H1 (cell line): ENCODE results near the gene ZNF609. TPM values are rescaled to one million over a fixed set of nuclear protein-coding genes. Genes with fewer than 3 reads are reported as not detected.

Source experiments
- CTCF ChIA-PET: fragments of 300-600 bp; sonication (Branson Sonifier 250); formaldehyde crosslinking; loops from one replicate; lab custom pipeline; 2021; ENCODE audit not compliant: partially characterized antibody; lab: Charles Lee
- POLR2A ChIA-PET: fragments of 300-600 bp; sonication (Branson Sonifier 250); formaldehyde crosslinking; loops from one replicate; lab custom pipeline; 2021; ENCODE audit warnings: inconsistent platforms; ENCODE audit not compliant: partially characterized antibody; lab: Charles Lee
- DNase-seq, 2 experiments: peaks; one replicate each; pipeline versions ENCODE4 v3.0.0 to v3.0.0-alpha.2; 2010 to 2022; ENCODE audit warnings: low spot score in 2 of 2, low read depth in 1 of 2, mixed read lengths in 1 of 2
- FAIRE-seq: peaks from 2 replicates; lab custom pipeline; 2011; peaks lifted over from hg19 to GRCh38; lab: Jason Lieb, UNC
- H2AFZ ChIP-seq: 2 replicates; pipeline ENCODE4 v1.8.1; 2012; ENCODE audit warnings: low read length, inconsistent platforms
- H2AK5ac ChIP-seq: 2 replicates; pipeline ENCODE4 v1.6.1; 2013; ENCODE audit warnings: low read depth, low read length
- H2BK120ac ChIP-seq: replicated peaks from 2 replicates; pipeline ENCODE3; 2013; ENCODE audit warnings: low read depth, low read length, inconsistent platforms
- H2BK12ac ChIP-seq: 2 replicates; pipeline ENCODE4 v1.6.1; 2013; ENCODE audit warnings: low read depth, low read length
- H2BK15ac ChIP-seq: 2 replicates; pipeline ENCODE4 v1.6.1; 2013; ENCODE audit warnings: low read length
- H2BK20ac ChIP-seq: 2 replicates; pipeline ENCODE4 v1.6.1; 2013; ENCODE audit warnings: low read length
- H2BK5ac ChIP-seq: 2 replicates; pipeline ENCODE4 v1.6.1; 2013; ENCODE audit warnings: low read depth, low read length
- H3K14ac ChIP-seq: 2 replicates; pipeline ENCODE4 v1.6.1; 2013; ENCODE audit warnings: inconsistent platforms; ENCODE audit not compliant: insufficient read length
- H3K18ac ChIP-seq: 2 replicates; pipeline ENCODE4 v1.6.1; 2013; ENCODE audit warnings: low read length; ENCODE audit errors: extremely low read depth
- H3K23ac ChIP-seq: 2 replicates; pipeline ENCODE4 v1.6.1; 2013; ENCODE audit warnings: inconsistent platforms; ENCODE audit not compliant: insufficient read length
- H3K23me2 ChIP-seq: 2 replicates; pipeline ENCODE4 v1.6.1; 2013; ENCODE audit warnings: low read depth, low read length
- H3K27ac ChIP-seq: 2 replicates; pipeline ENCODE4 v1.6.1; 2011; ENCODE audit warnings: low read depth, low read length, inconsistent platforms
- H3K27me3 ChIP-seq, 4 experiments: replicated peaks in 1 of 4; 1 replicate in 1 of 4; 2 replicates in 3 of 4; pipeline versions ENCODE4 v1.6.1 to v1.8.1; 2011 to 2013; ENCODE audit warnings: low read length in 3 of 4, mild to moderate bottlenecking in 3 of 4, inconsistent platforms in 2 of 4, mixed read lengths in 2 of 4, moderate library complexity in 1 of 4; ENCODE audit not compliant: control insufficient read depth in 3 of 4, insufficient read depth in 3 of 4; ENCODE audit errors: extremely low read depth in 1 of 4
- H3K36me3 ChIP-seq, 4 experiments: 2 replicates each; pipeline versions ENCODE4 v1.6.1 to v1.8.1; 2011 to 2013; ENCODE audit warnings: mild to moderate bottlenecking in 4 of 4, low read length in 3 of 4, moderate library complexity in 2 of 4, control low read depth in 1 of 4, inconsistent platforms in 1 of 4; ENCODE audit not compliant: insufficient read depth in 4 of 4, control insufficient read depth in 2 of 4
- H3K4ac ChIP-seq: replicated peaks from 2 replicates; pipeline ENCODE3; 2013; ENCODE audit warnings: low read length, low read depth, mixed read lengths, inconsistent platforms; ENCODE audit not compliant: insufficient read length
- H3K4me1 ChIP-seq, 4 experiments: replicated peaks in 1 of 4; 1 replicate in 1 of 4; 2 replicates in 3 of 4; pipeline versions ENCODE4 v1.6.1 to v1.8.1; 2011 to 2013; ENCODE audit warnings: low read length in 3 of 4, inconsistent platforms in 2 of 4, mixed read lengths in 1 of 4; ENCODE audit not compliant: insufficient read depth in 4 of 4, control insufficient read depth in 3 of 4
- H3K4me2 ChIP-seq, 2 experiments: 2 replicates each; pipeline versions ENCODE4 v1.6.1 to v1.8.1; 2011 to 2013; ENCODE audit warnings: low read depth in 2 of 2, low read length in 2 of 2, control low read depth in 1 of 2, inconsistent platforms in 1 of 2, mild to moderate bottlenecking in 1 of 2; ENCODE audit not compliant: insufficient read depth in 1 of 2
- H3K4me3 ChIP-seq, 4 experiments: fragments of 200-600, 300-600 bp in 1 of 4; sonication (generic), shearing (Covaris generic), sonication (Bioruptor Twin) in 1 of 4; 2 replicates each; pipeline versions ENCODE4 v1.5.1 to v1.8.1; 2011 to 2016; ENCODE audit warnings: low read length in 4 of 4, low read depth in 3 of 4, control low read depth in 2 of 4, inconsistent platforms in 2 of 4, mild to moderate bottlenecking in 2 of 4, mixed read lengths in 1 of 4, moderate library complexity in 1 of 4; ENCODE audit not compliant: insufficient read depth in 2 of 4; ENCODE audit errors: extremely low read depth in 1 of 4
- H3K56ac ChIP-seq: replicated peaks from 2 replicates; pipeline ENCODE3; 2013; ENCODE audit warnings: low read depth, mild to moderate bottlenecking, mixed read lengths, low read length, inconsistent platforms; ENCODE audit not compliant: insufficient read length
- H3K79me1 ChIP-seq: 2 replicates; pipeline ENCODE4 v1.6.1; 2013; ENCODE audit warnings: low read depth, low read length, control low read depth
- H3K79me2 ChIP-seq, 2 experiments: 2 replicates each; pipeline versions ENCODE4 v1.6.1 to v1.8.1; 2012 to 2013; ENCODE audit warnings: low read length in 2 of 2, mild to moderate bottlenecking in 2 of 2, inconsistent platforms in 1 of 2; ENCODE audit not compliant: insufficient read depth in 2 of 2, control insufficient read depth in 1 of 2
- H3K9ac ChIP-seq, 4 experiments: replicated peaks in 1 of 4; 1 replicate in 1 of 4; 2 replicates in 3 of 4; pipeline versions ENCODE4 v1.6.1 to v1.8.1; 2011 to 2013; ENCODE audit warnings: low read depth in 3 of 4, low read length in 3 of 4, control low read depth in 2 of 4, mild to moderate bottlenecking in 2 of 4, moderate library complexity in 2 of 4, inconsistent platforms in 1 of 4; ENCODE audit errors: extremely low read depth in 1 of 4
- H3K9me3 ChIP-seq, 2 experiments: 2 replicates each; pipeline versions ENCODE4 v1.6.1 to v1.8.1; 2012 to 2013; ENCODE audit warnings: mild to moderate bottlenecking in 2 of 2, moderate library complexity in 2 of 2, control low read depth in 1 of 2, inconsistent platforms in 1 of 2, low read depth in 1 of 2, low read length in 1 of 2, mixed read lengths in 1 of 2; ENCODE audit not compliant: insufficient read depth in 2 of 2
- H4K20me1 ChIP-seq, 2 experiments: replicated peaks in 1 of 2; 2 replicates each; pipeline versions ENCODE3 to v1.8.1; 2011 to 2013; ENCODE audit warnings: inconsistent platforms in 2 of 2, low read length in 2 of 2, mild to moderate bottlenecking in 1 of 2; ENCODE audit not compliant: insufficient read depth in 2 of 2, control insufficient read depth in 1 of 2
- H4K5ac ChIP-seq: 2 replicates; pipeline ENCODE4 v1.6.1; 2013; ENCODE audit warnings: low read length, low read depth, mixed read lengths, inconsistent platforms; ENCODE audit not compliant: insufficient read length
- H4K8ac ChIP-seq: 2 replicates; pipeline ENCODE4 v1.8.0; 2013; ENCODE audit warnings: mild to moderate bottlenecking, moderate library complexity, low read length, inconsistent platforms; ENCODE audit not compliant: insufficient read depth; ENCODE audit errors: extremely low read depth
- H4K91ac ChIP-seq: replicated peaks from 2 replicates; pipeline ENCODE3; 2013; ENCODE audit warnings: low read length, mixed read lengths, inconsistent platforms; ENCODE audit not compliant: insufficient read length
- RFX5 ChIP-seq: IDR thresholded peaks from 2 replicates; pipeline ENCODE4 v1.6.1; 2011; ENCODE audit warnings: low read depth, low read length, improper control_type of control experiment, borderline replicate concordance
- TAF7 ChIP-seq: optimal IDR thresholded peaks from 2 replicates; pipeline ENCODE3; 2011; ENCODE audit warnings: low read depth, mild to moderate bottlenecking, inconsistent platforms, low read length, moderate library complexity, borderline replicate concordance
- WGBS, 2 experiments: shearing (Covaris generic) in 1 of 2; methylation state at CpG; one replicate each; pipeline versions ENCODE4 v1.1.6 to v1.1.7; 2013 to 2015; ENCODE audit warnings: low lambda C conversion rate in 2 of 2, mixed read lengths in 2 of 2, inconsistent platforms in 1 of 2, low coverage in 1 of 2, missing lambda C conversion rate in 1 of 2; ENCODE audit not compliant: insufficient replicate concordance in 2 of 2, insufficient coverage in 1 of 2, insufficient read length in 1 of 2; ENCODE audit errors: extremely low coverage in 1 of 2, missing lambda C conversion rate in 1 of 2; 5-methylcytosine and 5-hydroxymethylcytosine counted together
- polyA plus RNA-seq, 7 experiments: library from polyadenylated mRNA; depleted of rRNA in 3 of 7; stranded (reverse) in 5 of 7; unstranded in 2 of 7; fragments of >200 nt in 5 of 7; fragments of 200-250 nt in 2 of 7; gene quantifications; 1 replicate in 5 of 7; 2 replicates in 1 of 7; 4 replicates in 1 of 7; pipeline versions ENCODE4 v1.2.1 to v1.2.3, GENCODE V29; 2011 to 2013; ENCODE audit warnings: missing spikeins in 2 of 7, mixed read lengths in 2 of 7
- total RNA-seq: library from RNA; stranded (reverse); fragmentation: NEBNext Ultra II Directional; extraction: Animal tissue kit (Norgen Biotek cat#: 25700); gene quantifications from 2 replicates; pipeline ENCODE4 v1.2.1, GENCODE V29; 2021

ZNF609 gene
- total and polyA plus RNA-seq, 2 of the 8 experiments (the other 6 are each of a cell fraction or from before 2014, with no cell fraction given), result 15.5 to 47.8 TPM

- Histone ChIP-seq H3K79me2 (peaks cover 6 to 83% of the 10 kb centered on the region in 2 experiments), H3K79me1 (peaks cover 4% of the 10 kb centered on the region; the same call in 1 of the 2 replicates), H3K4me3 (no peak overlapping the region), H3K23ac (no peak overlapping the region), H4K8ac (no peak overlapping the region), H3K4me1 (peaks cover 0 to 5% (median 2%) of the 10 kb centered on the region in 4 experiments; a peak in 3 of 7 replicates), H3K18ac (no peak overlapping the region), H2BK12ac (no peak overlapping the region), H2BK120ac (no peak overlapping the region), H2BK15ac (no peak overlapping the region), H4K5ac (no peak overlapping the region), H2BK5ac (no peak overlapping the region), H4K20me1 (peaks cover 2% of the 10 kb centered on the region in 2 experiments), H2AK5ac (no peak overlapping the region), H3K9ac (no peak overlapping the region), H3K4me2 (no peak overlapping the region), H3K9me3 (no peaks in the 10 kb centered on the region), H3K27me3 (no peaks in the 10 kb centered on the region), H3K14ac (no peak overlapping the region), H4K91ac (no peak overlapping the region), H2BK20ac (no peak overlapping the region), H3K36me3 (no peaks in the 10 kb centered on the region), H3K56ac (no peak overlapping the region), H2AFZ (no peak overlapping the region), H3K4ac (no peak overlapping the region), H3K23me2 (no peaks in the 10 kb centered on the region; the same call in none of the 2 replicates), H3K27ac (no peak overlapping the region)
- ChIA-PET POLR2A (interaction anchor here (0.8 to 1.5 kb wide), 4 partner anchors 18 to 129 kb away, joined by 3 to 4 read pairs (median 4); no protein-coding TSS in a partner anchor), CTCF (interaction anchor here (0.7 to 1.8 kb wide), 6 partner anchors 13 to 292 kb away, joined by 3 to 5 read pairs (median 4); no protein-coding TSS in a partner anchor)
- DNase-seq (no peak), FAIRE-seq (no peak)
- WGBS, 2 experiments, result 77% methylated on average over 2 of the region's 2 CpGs; no CpG with 5 or more reads in 1 of the 2 experiments
- no peak for TF ChIP-seq TAF7
- TF ChIP-seq RFX5, result no peak
Observed at GRCh38 chr15:64566102-64566501, 105.7 kb downstream of the ZNF609 start.
